A549 (cell line): Measurements from ENCODE around the gene GLE1.
"Not testable (repeated sequence)": the region's sequence is repeated elsewhere in the genome, so short reads cannot be mapped to it uniquely, and the experiment has no call there.

Experiments
- BHLHE40 ChIP-seq: IDR thresholded peaks from 2 replicates; pipeline ENCODE4 v1.6.1; 2012; ENCODE audit warnings: low read depth, low read length, inconsistent platforms
- CEBPB ChIP-seq, 2 experiments: fragments of >200 bp in 1 of 2; sonication (Bioruptor Twin) in 1 of 2; formaldehyde crosslinking in 1 of 2; IDR thresholded peaks; 2 replicates each; pipeline ENCODE4 v1.6.1; 2012 to 2016
- CTCF ChIP-seq: fragments of >200 bp; sonication (Bioruptor Twin); formaldehyde crosslinking; IDR thresholded peaks from 3 replicates; pipeline ENCODE4 v1.5.1; 2016
- ESRRA ChIP-seq: fragments of 150-350 bp; IDR thresholded peaks from 2 replicates; pipeline ENCODE4 v1.6.1; 2014; ENCODE audit warnings: mild to moderate bottlenecking, low read length, borderline replicate concordance
- HMGXB4 ChIP-seq: fragments of 250-450 bp; sonication (Bioruptor Pico); IDR thresholded peaks from 2 replicates; pipeline ENCODE4 v1.5.0; 2021; ENCODE audit warnings: mild to moderate bottlenecking, moderate library complexity, borderline replicate concordance
- HOXA7 ChIP-seq: fragments of 250-450 bp; sonication (Bioruptor Pico); IDR thresholded peaks from 2 replicates; pipeline ENCODE4 v1.5.0; 2020; ENCODE audit warnings: mild to moderate bottlenecking, moderate library complexity
- KDM1A ChIP-seq: fragments of 200-600 bp; sonication (generic); IDR thresholded peaks from 2 replicates; pipeline ENCODE4 v1.6.1; 2016; ENCODE audit warnings: low read depth, mild to moderate bottlenecking
- MAX ChIP-seq: IDR thresholded peaks from 2 replicates; pipeline ENCODE4 v1.6.1; 2012
- MAZ ChIP-seq: fragments of 150-350 bp; IDR thresholded peaks from 2 replicates; pipeline ENCODE4 v1.6.1; 2014; ENCODE audit warnings: antibody characterized with exemption, low read depth, low read length, borderline replicate concordance
- POLR2A ChIP-seq: IDR thresholded peaks from 2 replicates; pipeline ENCODE4 v1.6.1; 2012; ENCODE audit warnings: mild to moderate bottlenecking, low read length
- REST ChIP-seq: fragments of 200-600 bp; sonication (generic); IDR thresholded peaks from 2 replicates; pipeline ENCODE4 v1.6.1; 2016; ENCODE audit warnings: antibody characterized with exemption, mild to moderate bottlenecking, moderate library complexity
- TFCP2L1 ChIP-seq: fragments of 250-450 bp; sonication (Bioruptor Pico); IDR thresholded peaks from 2 replicates; pipeline ENCODE4 v1.5.0; 2021; ENCODE audit warnings: mild to moderate bottlenecking
- ZNF302 ChIP-seq: fragments of 250-450 bp; sonication (Bioruptor Pico); IDR thresholded peaks from 2 replicates; pipeline ENCODE4 v1.9.0; 2021; ENCODE audit warnings: inconsistent platforms, mild to moderate bottlenecking, moderate library complexity

- not testable (repeated sequence) for TF ChIP-seq HOXA7 (CRISPR knock-in tag); CTCF; ESRRA; POLR2A; ZNF302; MAX; BHLHE40; HMGXB4 (CRISPR knock-in tag); KDM1A; TFCP2L1 (CRISPR knock-in tag); REST; CEBPB (IDR thresholded peaks at IDR 0.05); MAZ
Measured at GRCh38 chr9:128503415-128503825, 1.1 kb upstream of the GLE1 start.
